Subcutaneous adipose tissue (tissue), 4 donors: Measurements from ENCODE around the gene GOLGA6L2. TPM values are rescaled to one million over a fixed set of nuclear protein-coding genes. Genes with fewer than 3 reads are reported as not detected.

Source experiments
- CTCF ChIP-seq: fragments of 450-650 bp; IDR thresholded peaks from one replicate; pipeline ENCODE4 v1.5.1; 2016; ENCODE audit warnings: low read depth, mild to moderate bottlenecking, control low read depth, antibody characterized with exemption, moderate library complexity
- total RNA-seq, 4 donors: library from RNA; depleted of rRNA; stranded (reverse); fragments of >200 nt; gene quantifications; one replicate each; pipeline ENCODE4 v1.1.0, GENCODE V29; 2016

Gene GOLGA6L2
- total RNA-seq, 4 donors from 2014 or later = not detected

- no peak for TF ChIP-seq CTCF
Observed at GRCh38 chr15:23472678-23473077, 25.6 kb upstream of the GOLGA6L2 start.

- no peak for TF ChIP-seq CTCF
Observed at GRCh38 chr15:23472033-23472432, 25.0 kb upstream of the GOLGA6L2 start.

GRCh38 chr15:23467110-23467600, 20.1 kb upstream of the GOLGA6L2 start:
- no peak for TF ChIP-seq CTCF

- no peak for TF ChIP-seq CTCF
Observed at GRCh38 chr15:23457890-23458289, 10.8 kb upstream of the GOLGA6L2 start.

- TF ChIP-seq CTCF = no peak
Observed at GRCh38 chr15:23446215-23447106, 582 bp downstream of the GOLGA6L2 start.

- TF ChIP-seq CTCF = no peak
Observed at GRCh38 chr15:23444269-23444668, 2.8 kb downstream of the GOLGA6L2 start.

- no peak for TF ChIP-seq CTCF
Observed at GRCh38 chr15:23441204-23441603, 5.8 kb downstream of the GOLGA6L2 start.
